Muscle of leg (tissue), 11 donors: Measurements from ENCODE around the gene ATP6V1A. TPM values are rescaled to one million over a fixed set of nuclear protein-coding genes. Genes with fewer than 3 reads are reported as not detected.

Experiments
- DNase-seq: peaks from one replicate; pipeline ENCODE4 v3.0.0; 2013
- H3K27ac ChIP-seq: one replicate; pipeline ENCODE4 v1.5.1; 2013; ENCODE audit warnings: mild to moderate bottlenecking, low read length, control low read depth
- H3K27me3 ChIP-seq: one replicate; pipeline ENCODE4 v1.6.1; 2013; ENCODE audit warnings: low read length; ENCODE audit not compliant: control insufficient read depth, insufficient read depth
- H3K36me3 ChIP-seq: one replicate; pipeline ENCODE4 v1.6.1; 2013; ENCODE audit warnings: low read length; ENCODE audit not compliant: control insufficient read depth, insufficient read depth
- H3K4me1 ChIP-seq: one replicate; pipeline ENCODE4 v1.6.1; 2013; ENCODE audit warnings: low read length; ENCODE audit not compliant: control insufficient read depth, insufficient read depth
- H3K4me3 ChIP-seq: one replicate; pipeline ENCODE4 v1.5.1; 2013; ENCODE audit warnings: low read length, control low read depth
- H3K9me3 ChIP-seq: replicated peaks from 2 replicates; pipeline ENCODE4 v1.6.1; 2013; ENCODE audit warnings: low read depth, low read length; ENCODE audit not compliant: control insufficient read depth
- WGBS: methylation state at CpG from one replicate; pipeline ENCODE4 v1.1.5; 2013; ENCODE audit warnings: missing lambda C conversion rate; ENCODE audit not compliant: insufficient coverage; 5-methylcytosine and 5-hydroxymethylcytosine counted together
- polyA plus RNA-seq, 8 donors: library from polyadenylated mRNA; unstranded; fragments of 120-200 nt; gene quantifications; one replicate each; pipeline versions ENCODE4 v1.2.1 to v1.2.3, GENCODE V29; 2013; ENCODE audit warnings: inconsistent platforms in 1 of 8, low replicate concordance in 1 of 8; ENCODE audit not compliant: insufficient read length in 8 of 8, insufficient read depth in 1 of 8
- total RNA-seq: library from RNA; stranded (reverse); fragments of 120-200 nt; gene quantifications from one replicate; pipeline ENCODE4 v1.2.4, GENCODE V29; 2013

Gene ATP6V1A
- total and polyA plus RNA-seq, 9 donors: 13.5 to 22.4 (median 16.0) TPM

DNA sequence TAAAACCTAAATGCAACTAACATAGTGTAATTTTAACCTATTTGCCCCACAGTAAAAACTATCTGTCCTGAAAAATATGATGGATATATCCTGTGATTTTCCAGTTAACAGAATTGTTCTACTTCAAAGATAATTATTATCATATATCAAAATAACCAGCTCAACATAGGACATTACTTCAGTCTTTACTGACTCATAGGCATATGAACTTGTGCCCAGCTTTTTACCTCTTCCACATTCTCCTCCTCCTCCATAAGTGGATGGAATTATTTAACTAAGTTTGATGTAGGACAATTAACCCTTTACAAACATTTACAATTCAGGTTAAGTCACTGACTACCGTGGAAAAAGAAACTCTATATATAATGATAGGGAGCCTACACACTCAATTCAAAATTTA, 27.5 kb upstream of the ATP6V1A start:
- no peak for DNase-seq
- Histone ChIP-seq H3K9me3 (no peaks in the 10 kb centered on the region), H3K27me3 (no peaks in the 10 kb centered on the region), H3K4me3 (no peak overlapping the region), H3K27ac (no peak overlapping the region), H3K36me3 (peaks cover 17% of the 10 kb centered on the region), H3K4me1 (no peaks in the 10 kb centered on the region)
- WGBS: no CpG with 5 or more reads among the region's 1 CpG

DNA sequence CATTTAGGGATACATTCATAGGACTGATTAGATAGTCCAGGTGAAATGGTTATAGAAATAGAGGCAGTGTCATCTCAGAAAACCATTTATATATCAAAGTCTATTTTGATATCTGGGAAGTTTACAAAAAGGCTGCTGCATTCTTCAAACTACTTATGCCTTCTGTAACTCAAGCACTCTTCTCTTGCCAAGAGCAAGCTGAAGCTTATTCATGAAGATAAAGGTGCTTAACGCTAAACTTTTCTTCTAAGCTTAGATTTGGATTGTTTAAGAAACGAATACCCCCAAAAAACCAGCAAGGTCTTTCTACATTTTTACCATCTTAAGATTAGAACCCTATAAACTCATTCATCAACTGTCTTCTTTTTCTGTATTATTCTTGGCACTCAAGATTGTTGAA, 27.1 kb upstream of the ATP6V1A start:
- Histone ChIP-seq H3K9me3 (no peaks in the 10 kb centered on the region), H3K27ac (no peak overlapping the region), H3K4me3 (no peak overlapping the region), H3K4me1 (no peaks in the 10 kb centered on the region), H3K36me3 (peaks cover 17% of the 10 kb centered on the region), H3K27me3 (no peaks in the 10 kb centered on the region)
- no peak for DNase-seq
- no CpG with 5 or more reads among the region's 2 CpGs for WGBS

DNA sequence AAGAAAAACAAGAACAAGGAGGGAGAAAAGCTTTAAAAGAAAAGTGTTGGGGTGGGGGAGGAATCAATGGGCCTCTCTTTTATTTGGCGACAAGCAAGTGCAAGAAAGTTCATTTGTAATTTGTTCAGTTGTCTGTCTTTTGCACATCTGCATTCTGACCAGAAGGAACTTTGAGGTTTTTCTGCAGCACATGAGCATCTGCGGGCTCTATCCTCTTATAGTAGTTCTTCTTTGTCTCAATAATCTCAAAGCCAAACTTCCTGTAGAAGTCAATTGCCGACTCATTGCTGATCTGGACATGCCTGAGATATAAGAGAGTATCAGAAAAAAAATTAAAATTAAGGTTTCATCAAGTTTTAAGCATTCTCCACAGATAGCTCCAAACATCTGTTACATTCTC, 25.2 kb upstream of the ATP6V1A start:
- Histone ChIP-seq H3K4me3 (no peak overlapping the region), H3K36me3 (peaks cover 17% of the 10 kb centered on the region), H3K27ac (no peak overlapping the region), H3K9me3 (no peaks in the 10 kb centered on the region), H3K27me3 (no peaks in the 10 kb centered on the region), H3K4me1 (no peaks in the 10 kb centered on the region)
- peak; percentile 38 for DNase-seq
- WGBS: no CpG with 5 or more reads among the region's 3 CpGs

DNA sequence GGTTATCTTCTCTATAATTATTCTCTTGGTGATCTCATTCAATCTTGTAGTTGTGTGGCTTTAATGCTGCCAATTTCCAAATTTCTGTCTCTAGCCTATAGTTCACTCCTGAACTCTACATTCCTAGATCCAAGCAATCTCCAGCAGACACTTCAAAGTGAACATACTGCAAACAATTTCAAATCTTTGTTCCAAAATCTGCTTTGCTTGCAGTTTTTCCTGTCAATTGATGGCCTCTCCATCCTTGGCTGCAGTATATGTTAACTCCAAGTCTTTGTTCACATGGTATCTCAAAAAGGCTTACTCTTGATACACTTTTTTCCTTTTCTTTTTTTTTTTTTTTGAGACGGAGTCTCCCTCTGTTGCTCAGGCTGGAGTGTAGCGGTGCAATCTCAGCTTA, 18.2 kb upstream of the ATP6V1A start:
- Histone ChIP-seq H3K9me3 (no peaks in the 10 kb centered on the region), H3K4me3 (no peak overlapping the region), H3K27ac (no peak overlapping the region), H3K36me3 (no peaks in the 10 kb centered on the region), H3K4me1 (no peaks in the 10 kb centered on the region), H3K27me3 (no peaks in the 10 kb centered on the region)
- WGBS: no CpG with 5 or more reads among the region's 2 CpGs
- DNase-seq: no peak

DNA sequence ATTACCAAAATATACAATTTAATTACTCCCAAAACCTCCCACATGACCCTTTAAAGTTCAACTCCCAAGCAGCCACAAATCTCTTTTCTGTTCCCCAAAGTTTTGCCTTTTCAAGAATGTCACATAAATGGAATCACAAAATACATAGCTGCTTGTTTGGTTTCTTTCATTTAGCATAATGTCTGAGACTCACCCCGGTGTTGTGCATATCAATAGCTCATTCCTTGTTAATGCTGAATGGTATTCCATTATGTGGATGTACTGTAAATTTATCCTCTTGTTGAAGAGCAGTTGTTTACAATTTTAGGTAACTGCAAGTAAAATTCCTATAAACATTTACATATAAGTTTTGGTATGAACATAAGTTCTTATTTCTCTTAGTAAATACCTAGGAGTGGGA, 16.3 kb upstream of the ATP6V1A start:
- H3K4me1 ChIP-seq: no peaks in the 10 kb centered on the region
- no CpG with 5 or more reads among the region's 1 CpG for WGBS

DNA sequence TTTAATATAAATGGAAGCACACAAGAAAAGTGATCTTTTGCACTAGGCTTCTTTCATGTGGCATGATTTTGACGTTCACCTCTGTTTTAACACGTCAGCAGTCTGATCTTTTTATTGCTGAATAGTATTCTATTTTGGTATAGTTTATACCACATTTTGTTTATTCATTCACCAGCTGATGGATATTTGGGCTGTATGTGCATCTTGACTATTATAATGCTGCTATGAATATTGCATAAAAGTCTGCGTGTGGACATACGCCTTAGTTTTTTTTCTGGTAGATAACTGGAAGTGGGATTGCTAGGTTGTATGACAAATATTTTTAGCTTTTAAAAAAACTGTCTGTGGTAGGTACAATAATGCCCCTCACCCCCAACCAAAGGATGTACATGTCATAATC, 15.1 kb upstream of the ATP6V1A start:
- WGBS: no CpG with 5 or more reads among the region's 4 CpGs
- H3K27me3 ChIP-seq: no peaks in the 10 kb centered on the region
- no peak overlapping the region for H3K4me3 ChIP-seq
- H3K36me3 ChIP-seq: no peaks in the 10 kb centered on the region
- H3K4me1 ChIP-seq: no peaks in the 10 kb centered on the region
- DNase-seq: no peak
- H3K27ac ChIP-seq: no peak overlapping the region
- no peaks in the 10 kb centered on the region for H3K9me3 ChIP-seq

More for the DNA sequence above, 16.3 kb upstream of the ATP6V1A start:
- no peak overlapping the region for H3K4me3 ChIP-seq
- H3K27ac ChIP-seq: no peak overlapping the region
- no peaks in the 10 kb centered on the region for H3K36me3 ChIP-seq
- no peaks in the 10 kb centered on the region for H3K27me3 ChIP-seq
- no peaks in the 10 kb centered on the region for H3K9me3 ChIP-seq
- no peak for DNase-seq

DNA sequence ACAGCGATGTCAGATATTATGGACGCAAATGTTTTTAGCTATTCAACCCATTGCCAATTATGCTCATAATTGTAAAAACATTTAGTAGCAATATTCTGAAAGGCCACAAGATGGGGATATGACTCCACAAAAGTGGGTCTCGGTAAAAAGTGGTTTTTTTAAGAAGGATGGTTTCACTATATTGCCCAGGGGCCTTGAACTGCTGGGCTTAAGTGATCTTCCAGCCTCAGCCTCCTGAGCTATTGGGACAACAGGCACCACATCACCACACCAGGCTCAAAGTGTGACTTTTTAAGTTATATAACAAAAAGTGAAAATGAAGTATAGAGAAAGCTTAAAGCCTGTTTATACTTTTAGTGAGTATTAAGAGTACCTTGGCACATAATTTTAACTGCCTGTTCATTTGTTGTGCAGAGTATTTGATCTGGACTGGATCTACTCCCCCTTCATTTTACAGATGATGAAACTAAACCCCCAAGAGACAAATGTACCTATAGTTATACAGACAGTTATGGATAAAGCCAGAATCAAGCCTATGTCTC, 10.2 kb upstream of the ATP6V1A start:
- no peaks in the 10 kb centered on the region for H3K27me3 ChIP-seq
- WGBS: no CpG with 5 or more reads among the region's 3 CpGs
- H3K36me3 ChIP-seq: no peaks in the 10 kb centered on the region
- H3K9me3 ChIP-seq: no peaks in the 10 kb centered on the region
- H3K27ac ChIP-seq: no peak overlapping the region
- DNase-seq: peak; percentile 87
- H3K4me3 ChIP-seq: no peak overlapping the region
- no peaks in the 10 kb centered on the region for H3K4me1 ChIP-seq

DNA sequence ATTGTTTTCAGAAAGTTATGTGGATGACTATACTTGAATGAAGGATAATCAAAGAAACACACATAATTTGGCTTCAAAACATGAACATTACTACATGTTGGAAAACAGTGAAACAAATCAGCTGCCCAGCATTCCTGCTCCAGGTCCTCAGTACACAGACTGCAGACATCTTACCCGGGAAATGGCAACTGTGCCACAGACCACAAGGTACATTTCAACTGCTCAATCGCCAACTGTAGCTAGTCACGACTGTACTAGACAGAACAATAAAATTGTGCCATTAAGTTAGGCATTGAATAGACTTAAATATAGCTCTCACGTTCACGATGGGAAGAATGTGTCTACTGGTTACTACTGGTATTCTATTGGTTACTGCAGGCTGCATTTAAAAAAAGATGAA, 5.7 kb upstream of the ATP6V1A start:
- peaks cover 4% of the 10 kb centered on the region for H3K4me1 ChIP-seq
- DNase-seq: no peak
- H3K36me3 ChIP-seq: no peaks in the 10 kb centered on the region
- no peaks in the 10 kb centered on the region for H3K9me3 ChIP-seq
- no peak overlapping the region for H3K4me3 ChIP-seq
- no peaks in the 10 kb centered on the region for H3K27me3 ChIP-seq
- WGBS: 75% methylated on average over 2 of the region's 5 CpGs
- H3K27ac ChIP-seq: no peak overlapping the region

DNA sequence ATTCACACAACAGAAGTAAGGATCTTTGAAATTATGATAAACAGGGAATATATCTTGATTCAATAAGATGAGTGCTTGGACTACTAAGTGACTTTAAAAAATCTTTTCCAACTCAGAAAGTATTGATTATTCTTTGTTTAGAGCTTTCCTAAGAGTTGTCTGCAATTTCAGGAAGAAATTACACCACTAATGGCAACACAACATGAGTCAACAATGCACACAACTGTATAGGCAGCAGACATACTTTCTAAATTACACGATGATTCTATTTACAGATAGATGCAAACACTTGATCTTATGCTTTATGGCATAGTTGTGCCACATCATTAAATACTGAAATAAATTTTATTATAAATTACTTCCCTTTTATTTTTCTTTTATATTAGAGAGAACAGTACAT, 5.2 kb upstream of the ATP6V1A start:
- no peak overlapping the region for H3K27ac ChIP-seq
- H3K4me3 ChIP-seq: no peak overlapping the region
- no CpG with 5 or more reads among the region's 1 CpG for WGBS

DNA sequence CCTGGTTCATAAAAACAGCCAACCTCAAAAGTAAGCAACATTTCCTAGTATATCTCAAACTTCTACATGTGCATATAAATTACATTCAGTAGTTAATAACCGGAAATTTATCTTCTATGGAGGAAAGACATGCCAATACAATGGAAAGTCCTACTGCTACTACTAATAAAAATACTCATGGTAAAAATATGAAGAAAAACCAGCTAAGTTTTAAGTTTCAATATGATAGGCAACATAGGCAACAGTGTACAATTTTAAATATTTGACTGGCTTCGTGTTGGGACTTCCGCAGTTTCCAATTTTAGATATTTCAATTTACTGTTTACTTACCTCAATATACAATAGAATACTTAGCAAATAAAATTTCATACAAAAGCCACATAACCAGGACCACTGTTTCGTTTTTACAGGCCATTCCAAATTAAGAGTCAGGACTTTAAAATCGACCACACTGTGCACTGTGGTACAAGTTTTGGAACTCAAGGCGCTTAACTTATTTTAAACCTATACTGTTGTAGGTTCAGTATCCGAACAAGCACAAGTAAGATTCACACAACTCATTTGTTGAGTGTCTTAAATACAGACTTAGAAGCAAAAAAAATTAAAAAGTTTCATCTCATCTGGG, 3.7 kb upstream of the ATP6V1A start:
- 50% methylated on average over 1 of the region's 7 CpGs for WGBS
- Histone ChIP-seq H3K9me3 (no peaks in the 10 kb centered on the region), H3K4me1 (peaks cover 4% of the 10 kb centered on the region), H3K27me3 (no peaks in the 10 kb centered on the region), H3K4me3 (no peak overlapping the region), H3K36me3 (no peaks in the 10 kb centered on the region), H3K27ac (no peak overlapping the region)
- DNase-seq: no peak

More for the DNA sequence above, 5.2 kb upstream of the ATP6V1A start:
- H3K36me3 ChIP-seq: no peaks in the 10 kb centered on the region
- no peaks in the 10 kb centered on the region for H3K27me3 ChIP-seq
- peaks cover 4% of the 10 kb centered on the region for H3K4me1 ChIP-seq
- no peak for DNase-seq
- no peaks in the 10 kb centered on the region for H3K9me3 ChIP-seq
